HCT116 (cell line): Measurements from ENCODE around the gene STRA8. TPM values are rescaled to one million over a fixed set of nuclear protein-coding genes. Genes with fewer than 3 reads are reported as not detected.

ENCODE experiments used
- ATAC-seq: fragments of 200-7000 bp; cut with Tn5 transposase; 2 replicates; pipeline ENCODE4 v1.9.1; 2020; ENCODE audit warnings: mild to moderate bottlenecking, moderate library complexity
- BruUV-seq: library from RNA; stranded (reverse); fragments of 400-500 nt; replicated peaks from 2 replicates; lab custom pipeline; 2021; lab: Mats Ljungman, UMichigan
- CTCF ChIA-PET: fragments of 300-600 bp; sonication (Branson Sonifier 250); formaldehyde crosslinking; loops from one replicate; lab custom pipeline; 2021; ENCODE audit warnings: antibody characterized with exemption; lab: Charles Lee
- POLR2A ChIA-PET: fragments of 300-600, 350-600 bp; sonication (Branson Sonifier 250); formaldehyde crosslinking; loops from one replicate; lab custom pipeline; 2021; ENCODE audit warnings: antibody characterized with exemption; lab: Charles Lee
- RAD21 ChIA-PET, 2 experiments: fragments of 300-600 bp; sonication (Branson Sonifier 250); formaldehyde crosslinking; loops; one replicate each; lab custom pipeline; 2023; ENCODE audit warnings: low total read pairs in 2 of 2; ENCODE audit not compliant: uncharacterized antibody in 2 of 2, unreplicated experiment in 2 of 2, low non-redundant PET in 1 of 2; lab: Charles Lee
- DNase-seq: peaks from one replicate; pipeline ENCODE4 v3.0.0-alpha.2; 2010; ENCODE audit warnings: low read depth, low spot score
- H2AFZ ChIP-seq: fragments of 200-600 bp; shearing (Covaris generic), sonication (generic); 2 replicates; pipeline ENCODE4 v1.6.1; 2017; ENCODE audit warnings: low read depth, mixed run types, mixed read lengths, antibody characterized with exemption, low read length; ENCODE audit not compliant: poor library complexity, severe bottlenecking
- H3K27ac ChIP-seq: 2 replicates; pipeline ENCODE4 v1.5.1; 2012; ENCODE audit warnings: low read depth, low read length
- H3K27me3 ChIP-seq: fragments of 200-600 bp; sonication (generic); 2 replicates; pipeline ENCODE4 v1.6.1; 2016; ENCODE audit warnings: mixed run types, low read length, mixed read lengths; ENCODE audit not compliant: insufficient read depth
- H3K36me3 ChIP-seq, 2 experiments: fragments of 200-500 bp in 1 of 2; fragments of 200-600 bp in 1 of 2; sonication (Bioruptor generic) in 1 of 2; sonication (generic) in 1 of 2; 2 replicates each; pipeline versions ENCODE4 v1.5.1 to v1.6.1; 2014 to 2016; ENCODE audit warnings: low read length in 2 of 2, inconsistent platforms in 1 of 2, mixed read lengths in 1 of 2, mixed run types in 1 of 2; ENCODE audit not compliant: insufficient read depth in 2 of 2, control insufficient read depth in 1 of 2
- H3K4me1 ChIP-seq, 2 experiments: fragments of 200-600 bp in 1 of 2; sonication (generic) in 1 of 2; 2 replicates each; pipeline versions ENCODE4 v1.5.1 to v1.6.1; 2012 to 2017; ENCODE audit warnings: low read length in 2 of 2, inconsistent platforms in 1 of 2, mild to moderate bottlenecking in 1 of 2, mixed read lengths in 1 of 2, mixed run types in 1 of 2, moderate library complexity in 1 of 2; ENCODE audit not compliant: insufficient read depth in 2 of 2, control insufficient read depth in 1 of 2
- H3K4me2 ChIP-seq: fragments of 200-600 bp; sonication (generic); 2 replicates; pipeline ENCODE4 v1.6.1; 2017; ENCODE audit warnings: mixed run types, low read length, mixed read lengths
- H3K4me3 ChIP-seq, 2 experiments: fragments of 200-600 bp in 1 of 2; sonication (generic) in 1 of 2; replicated peaks in 1 of 2; 2 replicates each; pipeline ENCODE4 v1.5.1; 2011 to 2016; ENCODE audit warnings: low read length in 2 of 2, control low read depth in 1 of 2, low read depth in 1 of 2, mild to moderate bottlenecking in 1 of 2, mixed read lengths in 1 of 2, mixed run types in 1 of 2
- H3K79me2 ChIP-seq: fragments of 200-600 bp; sonication (generic); 2 replicates; pipeline ENCODE4 v1.6.1; 2017; ENCODE audit warnings: mild to moderate bottlenecking, mixed run types, low read length, moderate library complexity, mixed read lengths; ENCODE audit not compliant: insufficient read depth
- H3K9ac ChIP-seq: fragments of 200-600 bp; sonication (generic); 2 replicates; pipeline ENCODE4 v1.6.1; 2016; ENCODE audit warnings: low read length, mixed read lengths
- H3K9me2 ChIP-seq: fragments of 200-600 bp; sonication (generic), shearing (Covaris generic); 2 replicates; pipeline ENCODE4 v1.6.1; 2017; ENCODE audit warnings: mixed run types, mild to moderate bottlenecking, moderate library complexity; ENCODE audit not compliant: insufficient read depth
- H3K9me3 ChIP-seq, 2 experiments: fragments of 200-500 bp in 1 of 2; fragments of 200-600 bp in 1 of 2; sonication (Bioruptor generic) in 1 of 2; sonication (generic) in 1 of 2; 2 replicates each; pipeline ENCODE4 v1.6.1; 2014 to 2017; ENCODE audit warnings: low read length in 2 of 2, mixed read lengths in 2 of 2, inconsistent platforms in 1 of 2, low read depth in 1 of 2, mild to moderate bottlenecking in 1 of 2, mixed run types in 1 of 2, moderate library complexity in 1 of 2; ENCODE audit not compliant: control insufficient read depth in 1 of 2, insufficient read depth in 1 of 2
- H4K20me1 ChIP-seq: fragments of 200-600 bp; sonication (generic), shearing (Covaris generic); 2 replicates; pipeline ENCODE4 v1.6.1; 2017; ENCODE audit warnings: mixed run types, mild to moderate bottlenecking, moderate library complexity; ENCODE audit not compliant: insufficient read depth
- CBX3 ChIP-seq: IDR thresholded peaks from 2 replicates; pipeline ENCODE4 v1.6.1; 2012; ENCODE audit warnings: low read depth
- CEBPB ChIP-seq: IDR thresholded peaks from 2 replicates; pipeline ENCODE4 v1.6.1; 2012; ENCODE audit warnings: low read depth
- EGR1 ChIP-seq: IDR thresholded peaks from 2 replicates; pipeline ENCODE4 v1.6.1; 2012; ENCODE audit warnings: low read depth
- EZH2 ChIP-seq: fragments of 200-600 bp; sonication (generic); IDR thresholded peaks from 2 replicates; pipeline ENCODE4 v1.6.1; 2017; ENCODE audit warnings: antibody characterized with exemption, mixed run types
- JUND ChIP-seq: IDR thresholded peaks from 2 replicates; pipeline ENCODE4 v1.6.1; 2012
- POLR2A ChIP-seq: IDR thresholded peaks from 2 replicates; pipeline ENCODE4 v1.7.0; 2011; ENCODE audit warnings: borderline replicate concordance; ENCODE audit not compliant: insufficient read depth, insufficient read length; ENCODE audit errors: extremely low read depth
- POLR2AphosphoS5 ChIP-seq: IDR thresholded peaks from 2 replicates; pipeline ENCODE4 v1.6.1; 2011; ENCODE audit warnings: mild to moderate bottlenecking, low read depth, low read length, moderate library complexity
- RAD21 ChIP-seq: IDR thresholded peaks from 2 replicates; pipeline ENCODE4 v1.6.1; 2012; ENCODE audit warnings: low read depth, mild to moderate bottlenecking
- SIN3A ChIP-seq: IDR thresholded peaks from 2 replicates; pipeline ENCODE4 v1.6.1; 2012; ENCODE audit warnings: low read depth
- SRF ChIP-seq: IDR thresholded peaks from 2 replicates; pipeline ENCODE4 v1.6.1; 2012; ENCODE audit warnings: low read depth
- YY1 ChIP-seq: IDR thresholded peaks from 2 replicates; pipeline ENCODE4 v1.6.1; 2011; ENCODE audit warnings: low read length, low read depth, moderate library complexity, mild to moderate bottlenecking; ENCODE audit not compliant: insufficient replicate concordance; ENCODE audit errors: extremely low read depth
- ZFX ChIP-seq: fragments of 450-650 bp; IDR thresholded peaks from 2 replicates; pipeline ENCODE4 v1.6.1; 2017
- ZNF274 ChIP-seq: fragments of 200-500 bp; sonication (Bioruptor generic); IDR thresholded peaks from 2 replicates; pipeline ENCODE4 v1.6.1; 2014; ENCODE audit warnings: mild to moderate bottlenecking, low read depth, low read length, inconsistent platforms
- intact Hi-C: fragments of 100-400 bp; cut with micrococcal nuclease; formaldehyde crosslinking; loops from 2 replicates; pipeline ENCODE4 v1.10.0; 2022
- total RNA-seq: library from RNA; stranded (reverse); gene quantifications from one replicate; pipeline ENCODE4 v1.2.1, GENCODE V29; 2021; ENCODE audit not compliant: unreplicated experiment
- TF ChIP-seq, protein P1 (sequence below), 3 experiments: fragments of 200-600 bp in 1 of 3; sonication (generic) in 1 of 3; IDR thresholded peaks in 2 of 3; conservative IDR thresholded peaks in 1 of 3; 2 replicates each; pipeline ENCODE4 v1.5.1; 2012 to 2017; ENCODE audit warnings: low read depth in 2 of 3, low read length in 2 of 3, antibody characterized with exemption in 1 of 3, borderline replicate concordance in 1 of 3, control low read depth in 1 of 3, mild to moderate bottlenecking in 1 of 3, mixed read lengths in 1 of 3, mixed run types in 1 of 3, moderate library complexity in 1 of 3; ENCODE audit not compliant: insufficient read depth in 1 of 3
- TF ChIP-seq, protein P2 (sequence below): IDR thresholded peaks from 2 replicates; pipeline ENCODE4 v1.6.1; 2012

STRA8 gene
- total RNA-seq, 1 experiment from 2014 or later, result not detected

DNA sequence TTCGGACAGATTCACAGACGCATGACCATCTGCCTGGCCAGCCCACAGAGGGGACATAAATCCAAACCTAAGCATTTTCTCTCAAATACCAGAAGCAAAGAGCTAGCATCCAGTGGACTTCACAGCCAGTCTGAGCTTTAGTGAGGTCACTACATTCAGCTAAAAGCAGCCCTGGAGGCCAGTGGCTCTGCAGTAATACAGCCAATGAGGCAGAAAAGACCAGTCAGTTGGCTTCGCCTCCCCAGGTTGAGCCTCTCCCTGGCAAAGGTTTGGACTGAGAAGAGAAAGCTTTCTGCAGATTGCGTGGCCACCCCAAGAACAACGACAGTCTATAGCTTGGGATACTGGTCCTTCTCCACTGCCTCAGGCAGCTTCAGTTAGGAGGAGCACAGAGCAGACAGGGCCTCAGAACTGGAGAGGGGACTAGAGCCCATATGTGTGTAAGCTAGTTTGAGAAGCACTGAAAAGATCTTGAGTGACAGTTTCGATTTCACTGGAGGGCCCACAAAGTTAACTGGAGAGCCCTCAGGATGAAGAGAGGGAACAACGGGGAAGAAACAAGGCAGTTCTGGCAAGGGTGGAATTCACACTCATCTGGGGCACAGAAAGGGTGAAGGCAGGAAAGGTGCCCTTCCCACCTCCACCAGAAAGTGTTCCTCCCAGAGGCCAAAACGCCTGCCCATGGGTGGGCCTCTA is 26.1 kb upstream of the STRA8 start:
- POLR2A ChIA-PET, result no interaction called here

DNA sequence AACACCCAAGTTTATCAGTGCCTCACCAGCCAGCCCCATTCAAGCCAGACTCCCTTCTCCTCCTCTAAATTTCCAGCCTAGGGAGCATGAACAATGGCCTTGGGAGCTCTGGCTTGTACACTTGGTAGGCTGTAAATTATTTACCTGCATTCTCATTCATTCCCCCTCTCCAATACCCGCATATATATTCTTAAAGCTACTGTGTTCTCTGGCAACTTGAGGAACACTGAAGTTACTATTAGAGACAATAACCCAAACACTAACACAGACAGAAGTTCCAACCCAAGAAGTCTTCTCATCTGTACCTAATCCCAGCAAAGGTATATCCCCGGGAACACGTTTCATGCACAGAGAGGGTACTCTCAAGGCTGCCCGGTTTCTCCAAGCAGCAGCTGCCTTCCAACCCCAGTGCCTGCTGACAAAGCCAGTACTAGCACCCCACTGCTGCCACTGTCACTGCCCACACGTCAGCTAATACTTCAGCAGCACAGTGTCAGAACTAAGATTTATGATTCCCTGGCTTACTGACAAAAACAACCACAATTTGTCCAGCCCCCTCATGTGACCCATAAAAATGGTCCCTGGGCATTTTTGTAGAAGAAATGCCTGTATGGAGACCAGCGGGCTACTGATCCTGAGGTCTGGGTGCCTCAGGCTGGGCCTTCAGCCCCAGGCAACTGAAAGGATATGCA is 25.4 kb upstream of the STRA8 start:
- no peak overlapping the region for H3K9ac ChIP-seq

More for the DNA sequence above, 26.1 kb upstream of the STRA8 start:
- Histone ChIP-seq H3K9me2 (no peaks in the 10 kb centered on the region), H3K4me2 (no peak overlapping the region), H3K79me2 (no peaks in the 10 kb centered on the region), H3K4me3 (no peak overlapping the region), H3K36me3 (no peaks in the 10 kb centered on the region), H4K20me1 (no peaks in the 10 kb centered on the region), H3K27me3 (no peaks in the 10 kb centered on the region), H3K9me3 (no peaks in the 10 kb centered on the region), H3K9ac (no peak overlapping the region), H3K4me1 (peaks cover 5 to 7% of the 10 kb centered on the region in 2 experiments; a peak in 3 of 4 replicates), H2AFZ (no peak overlapping the region), H3K27ac (no peak overlapping the region)
- no peak for DNase-seq
- intact Hi-C loops, result no loop called here
- ChIA-PET RAD21 (no interaction called here), CTCF (no interaction called here)
- BruUV-seq, result no TSS peak
- ATAC-seq, result no peak
- TF ChIP-seq CEBPB (no peak), SRF (no peak)

More for the DNA sequence above, 25.4 kb upstream of the STRA8 start:
- no peak for DNase-seq
- Histone ChIP-seq H3K4me2 (no peak overlapping the region), H4K20me1 (no peaks in the 10 kb centered on the region), H2AFZ (no peak overlapping the region), H3K27me3 (no peaks in the 10 kb centered on the region), H3K27ac (no peak overlapping the region), H3K4me3 (no peak overlapping the region), H3K36me3 (no peaks in the 10 kb centered on the region), H3K79me2 (no peaks in the 10 kb centered on the region), H3K4me1 (peaks cover 5 to 7% of the 10 kb centered on the region in 2 experiments; a peak in 3 of 4 replicates), H3K9me3 (no peaks in the 10 kb centered on the region), H3K9me2 (no peaks in the 10 kb centered on the region)
- CTCF ChIA-PET, result no interaction called here
- TF ChIP-seq SIN3A (no peak), YY1 (no peak), RAD21 (no peak), POLR2A (no peak), ZNF274 (no peak), POLR2AphosphoS5 (no peak), CEBPB (no peak), EZH2 (no peak), CBX3 (no peak), JUND (no peak), SRF (no peak), EGR1 (no peak), ZFX (no peak)
- TF ChIP-seq, protein P1, sequence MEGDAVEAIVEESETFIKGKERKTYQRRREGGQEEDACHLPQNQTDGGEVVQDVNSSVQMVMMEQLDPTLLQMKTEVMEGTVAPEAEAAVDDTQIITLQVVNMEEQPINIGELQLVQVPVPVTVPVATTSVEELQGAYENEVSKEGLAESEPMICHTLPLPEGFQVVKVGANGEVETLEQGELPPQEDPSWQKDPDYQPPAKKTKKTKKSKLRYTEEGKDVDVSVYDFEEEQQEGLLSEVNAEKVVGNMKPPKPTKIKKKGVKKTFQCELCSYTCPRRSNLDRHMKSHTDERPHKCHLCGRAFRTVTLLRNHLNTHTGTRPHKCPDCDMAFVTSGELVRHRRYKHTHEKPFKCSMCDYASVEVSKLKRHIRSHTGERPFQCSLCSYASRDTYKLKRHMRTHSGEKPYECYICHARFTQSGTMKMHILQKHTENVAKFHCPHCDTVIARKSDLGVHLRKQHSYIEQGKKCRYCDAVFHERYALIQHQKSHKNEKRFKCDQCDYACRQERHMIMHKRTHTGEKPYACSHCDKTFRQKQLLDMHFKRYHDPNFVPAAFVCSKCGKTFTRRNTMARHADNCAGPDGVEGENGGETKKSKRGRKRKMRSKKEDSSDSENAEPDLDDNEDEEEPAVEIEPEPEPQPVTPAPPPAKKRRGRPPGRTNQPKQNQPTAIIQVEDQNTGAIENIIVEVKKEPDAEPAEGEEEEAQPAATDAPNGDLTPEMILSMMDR (IDR thresholded peaks at IDR 0.05 in 2 of 3, conservative IDR thresholded peaks at IDR 0.05 in 1 of 3; ENCODE audit: borderline replicate concordance in 1 of 3, insufficient read depth in 1 of 3, low read depth in 2 of 3, low read length in 2 of 3), result no peak
- TF ChIP-seq, protein P2, sequence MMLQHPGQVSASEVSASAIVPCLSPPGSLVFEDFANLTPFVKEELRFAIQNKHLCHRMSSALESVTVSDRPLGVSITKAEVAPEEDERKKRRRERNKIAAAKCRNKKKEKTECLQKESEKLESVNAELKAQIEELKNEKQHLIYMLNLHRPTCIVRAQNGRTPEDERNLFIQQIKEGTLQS, result no peak
- RAD21 ChIA-PET, result no interaction called here
- POLR2A ChIA-PET, result no interaction called here
- intact Hi-C loops, result no loop called here
- BruUV-seq, result no TSS peak
- ATAC-seq, result no peak
